HUES48 (cell line): Measurements from ENCODE around the gene DICER1.
A peak's percentile ranks its signal among the peaks of the same experiment; 100 is the strongest.
"Not testable (repeated sequence)": the region's sequence is repeated elsewhere in the genome, so short reads cannot be mapped to it uniquely, and the experiment has no call there.

Source experiments
- H3K27ac ChIP-seq: one replicate; pipeline ENCODE4 v1.7.0; 2013; ENCODE audit warnings: low read depth, low read length, inconsistent platforms
- H3K27me3 ChIP-seq: 2 replicates; pipeline ENCODE4 v1.6.1; 2013; ENCODE audit warnings: mild to moderate bottlenecking, low read length; ENCODE audit not compliant: control insufficient read depth, insufficient read depth
- H3K36me3 ChIP-seq: 2 replicates; pipeline ENCODE4 v1.6.1; 2013; ENCODE audit warnings: low read length; ENCODE audit not compliant: control insufficient read depth, insufficient read depth
- H3K4me1 ChIP-seq: 2 replicates; pipeline ENCODE4 v1.6.1; 2013; ENCODE audit warnings: mild to moderate bottlenecking, low read length; ENCODE audit not compliant: control insufficient read depth, insufficient read depth
- H3K4me3 ChIP-seq: 2 replicates; pipeline ENCODE4 v1.5.1; 2013; ENCODE audit warnings: mild to moderate bottlenecking, low read depth, low read length
- H3K9ac ChIP-seq: 2 replicates; pipeline ENCODE4 v1.6.1; 2013; ENCODE audit warnings: mild to moderate bottlenecking, low read depth, low read length, moderate library complexity
- H3K9me3 ChIP-seq: 2 replicates; pipeline ENCODE4 v1.6.1; 2013; ENCODE audit warnings: low read length; ENCODE audit not compliant: control insufficient read depth, insufficient read depth

DICER1 gene

DNA sequence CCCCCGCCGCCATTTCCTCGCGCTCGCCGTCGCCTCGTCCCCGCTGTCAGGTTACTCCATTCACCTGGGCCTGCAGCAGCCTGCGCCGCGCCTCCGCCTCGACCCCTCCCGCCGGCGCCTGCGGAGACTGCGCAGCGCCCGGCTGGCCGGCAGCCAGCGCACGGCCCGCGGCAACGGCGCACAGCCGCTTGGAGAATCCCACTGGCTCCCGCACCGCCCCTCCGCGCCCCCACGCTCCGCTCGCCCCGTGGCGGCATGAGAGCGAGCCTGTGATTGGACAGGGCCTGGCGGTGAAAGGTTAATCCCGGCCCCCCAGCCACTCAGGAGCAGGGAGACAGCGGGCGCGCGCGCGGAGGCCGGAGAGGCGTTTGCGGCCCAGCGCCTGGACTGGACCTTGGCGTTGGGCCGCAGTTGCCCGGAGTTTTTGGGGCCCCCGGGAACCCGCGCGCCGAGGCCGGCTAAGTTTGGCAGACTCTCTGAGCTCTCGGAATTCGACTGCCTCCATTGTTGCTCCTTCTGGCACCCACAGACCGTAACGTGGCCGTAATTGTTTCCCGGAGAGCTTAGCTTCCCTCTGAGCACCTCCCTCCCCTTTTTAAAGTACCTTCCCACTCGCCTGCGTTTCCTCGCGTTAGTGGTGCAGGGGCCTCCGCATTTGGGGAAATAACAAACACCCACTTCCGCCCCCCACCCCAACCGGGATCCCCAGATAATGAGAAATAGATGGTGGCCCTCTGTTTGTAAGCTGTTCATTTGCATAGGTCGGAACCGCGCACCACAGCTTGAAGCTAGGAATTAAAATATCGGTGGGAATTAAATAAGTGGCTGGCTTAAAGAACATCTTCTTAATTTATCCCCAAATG is at the start of gene DICER1:
DICER1 (minus strand) TSS at position 203 of the 863 bp plus-strand sequence. CDS start 24,071 bp downstream, outside the sequence.
- peak within 1 kb of the TSS; percentile 87 for H3K9ac ChIP-seq
- H3K4me1 ChIP-seq, result peaks cover 19% of the 10 kb centered on the region
- H3K4me3 ChIP-seq, result peak within 1 kb of the TSS; percentile 80
- H3K27ac ChIP-seq, result peak within 1 kb of the TSS; percentile 91
- H3K9me3 ChIP-seq, result no peaks in the 10 kb centered on the region
- no peaks in the 10 kb centered on the region for H3K27me3 ChIP-seq
- H3K36me3 ChIP-seq, result no peaks in the 10 kb centered on the region

- H3K27me3 ChIP-seq, result no peaks in the 10 kb centered on the region
- no peak overlapping the region for H3K9ac ChIP-seq
- H3K4me1 ChIP-seq, result 0 out of 2 replicates have a peak, but pooled peaks cover 4% of the 10 kb centered on the region
- peaks cover 5% of the 10 kb centered on the region for H3K9me3 ChIP-seq
- no peaks in the 10 kb centered on the region for H3K36me3 ChIP-seq
- H3K27ac ChIP-seq, result no peak overlapping the region
- H3K4me3 ChIP-seq, result no peak overlapping the region
Observed at GRCh38 chr14:95206534-95206933, 49.2 kb upstream of the DICER1 start.

GRCh38 chr14:95204705-95205104 is 47.4 kb upstream of the DICER1 start:
- Histone ChIP-seq H3K9ac (no peak overlapping the region), H3K4me1 (peaks cover 11% of the 10 kb centered on the region; the same call in 1 of the 2 replicates), H3K36me3 (no peaks in the 10 kb centered on the region), H3K9me3 (peaks cover 5% of the 10 kb centered on the region), H3K4me3 (no peak overlapping the region), H3K27me3 (no peaks in the 10 kb centered on the region), H3K27ac (no peak overlapping the region)

- not testable (repeated sequence) for H3K27me3 ChIP-seq, H3K4me3 ChIP-seq, H3K36me3 ChIP-seq, H3K9ac ChIP-seq, H3K9me3 ChIP-seq, H3K27ac ChIP-seq
- H3K4me1 ChIP-seq, result peaks cover 32% of the 10 kb centered on the region; the same call in 1 of the 2 replicates
Observed at GRCh38 chr14:95201745-95202144, 44.4 kb upstream of the DICER1 start.

GRCh38 chr14:95200404-95200803 is 43.1 kb upstream of the DICER1 start:
- no peak overlapping the region for H3K27ac ChIP-seq
- H3K4me1 ChIP-seq, result peaks cover 32% of the 10 kb centered on the region; the same call in 1 of the 2 replicates
- no peaks in the 10 kb centered on the region for H3K36me3 ChIP-seq
- H3K9ac ChIP-seq, result no peak overlapping the region
- no peak overlapping the region for H3K4me3 ChIP-seq
- peaks cover 5% of the 10 kb centered on the region for H3K9me3 ChIP-seq
- H3K27me3 ChIP-seq, result no peaks in the 10 kb centered on the region

DNA sequence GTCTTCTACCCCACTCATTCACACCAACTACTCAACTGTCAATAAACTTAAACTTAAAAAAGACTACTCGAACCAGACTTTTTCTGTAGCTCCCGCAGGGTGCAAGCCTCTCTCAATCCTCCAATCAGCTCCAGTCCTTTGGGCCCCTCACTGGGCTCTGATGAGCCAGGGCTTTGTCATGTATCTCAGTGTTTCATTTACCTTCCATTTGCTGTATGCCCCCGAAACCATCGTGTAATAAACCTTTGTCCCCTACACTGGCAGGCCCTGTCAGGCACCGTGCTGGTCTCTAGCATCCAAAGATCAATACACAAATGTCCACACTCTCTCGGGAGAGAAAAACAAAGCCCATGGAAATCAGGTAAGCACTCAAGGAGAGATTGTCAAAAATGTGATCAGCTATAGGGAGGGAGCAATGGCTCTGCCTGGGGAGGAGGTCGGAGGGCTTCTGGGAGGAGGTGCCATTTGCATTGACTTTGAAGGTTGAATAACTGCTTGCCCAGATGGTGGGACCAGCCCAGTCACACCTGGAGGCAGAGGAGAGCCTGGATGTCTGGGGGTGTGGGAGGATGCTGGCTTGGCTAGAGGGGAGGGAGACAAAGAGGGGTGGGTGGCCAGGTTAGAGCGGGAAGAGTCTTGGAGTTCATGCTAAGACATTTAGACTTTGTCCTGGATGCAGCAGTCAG is 42.1 kb upstream of the DICER1 start:
- Histone ChIP-seq H3K27me3 (no peaks in the 10 kb centered on the region), H3K27ac (peak overlapping the region; percentile 23), H3K9ac (no peak overlapping the region), H3K4me1 (peaks cover 28% of the 10 kb centered on the region; the same call in 1 of the 2 replicates), H3K36me3 (no peaks in the 10 kb centered on the region), H3K4me3 (0 out of 2 replicates have a peak overlapping the region, but pooled peaks have one; percentile 13), H3K9me3 (no peaks in the 10 kb centered on the region)

- H3K27ac ChIP-seq, result no peak overlapping the region
- H3K9ac ChIP-seq, result no peak overlapping the region
- no peaks in the 10 kb centered on the region for H3K27me3 ChIP-seq
- H3K4me1 ChIP-seq, result peaks cover 28% of the 10 kb centered on the region; the same call in 1 of the 2 replicates
- H3K9me3 ChIP-seq, result no peaks in the 10 kb centered on the region
- H3K4me3 ChIP-seq, result no peak overlapping the region
- no peaks in the 10 kb centered on the region for H3K36me3 ChIP-seq
Observed at GRCh38 chr14:95198320-95198719, 41.0 kb upstream of the DICER1 start.

DNA sequence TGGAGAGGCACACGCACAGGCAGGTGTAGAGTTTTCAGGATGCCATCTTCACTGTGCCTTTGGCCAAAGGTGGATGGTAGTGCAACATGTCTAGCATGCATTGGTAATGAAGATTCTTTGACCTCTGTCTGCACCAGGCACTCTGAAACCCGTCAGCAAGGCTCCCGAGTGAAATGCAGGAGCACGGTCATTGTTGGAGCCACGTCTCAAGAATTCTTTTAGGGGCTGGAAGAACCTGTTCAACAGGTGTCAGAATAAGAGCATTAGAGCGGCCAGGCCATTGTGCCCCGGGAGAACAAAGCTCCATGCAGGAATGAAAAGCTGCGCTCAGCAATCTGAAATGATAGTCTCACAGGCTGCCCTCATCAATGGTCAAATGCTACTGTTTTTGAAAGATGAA is 40.2 kb upstream of the DICER1 start:
- no peak overlapping the region for H3K9ac ChIP-seq

GRCh38 chr14:95196826-95197545 is 39.7 kb upstream of the DICER1 start:
- H3K36me3 ChIP-seq, result no peaks in the 10 kb centered on the region
- H3K27me3 ChIP-seq, result no peaks in the 10 kb centered on the region
- no peak overlapping the region for H3K4me3 ChIP-seq
- no peak overlapping the region for H3K9ac ChIP-seq
- H3K9me3 ChIP-seq, result no peaks in the 10 kb centered on the region
- H3K27ac ChIP-seq, result peak overlapping the region; percentile 3
- H3K4me1 ChIP-seq, result peaks cover 28% of the 10 kb centered on the region; the same call in 1 of the 2 replicates

More for the DNA sequence above, 40.2 kb upstream of the DICER1 start:
- Histone ChIP-seq H3K4me3 (no peak overlapping the region), H3K9me3 (no peaks in the 10 kb centered on the region), H3K36me3 (no peaks in the 10 kb centered on the region), H3K27ac (peak overlapping the region; percentile 3), H3K4me1 (peaks cover 28% of the 10 kb centered on the region; the same call in 1 of the 2 replicates), H3K27me3 (no peaks in the 10 kb centered on the region)

GRCh38 chr14:95196268-95196667 is 38.9 kb upstream of the DICER1 start:
- H3K4me1 ChIP-seq, result peaks cover 28% of the 10 kb centered on the region; the same call in 1 of the 2 replicates
- no peaks in the 10 kb centered on the region for H3K27me3 ChIP-seq
- no peak overlapping the region for H3K4me3 ChIP-seq
- no peaks in the 10 kb centered on the region for H3K9me3 ChIP-seq
- no peaks in the 10 kb centered on the region for H3K36me3 ChIP-seq
- no peak overlapping the region for H3K27ac ChIP-seq
- no peak overlapping the region for H3K9ac ChIP-seq
